Upper lobe of right lung (tissue), 1 donor: ENCODE results near the gene IL18BP. TPM values are rescaled to one million over a fixed set of nuclear protein-coding genes. Genes with fewer than 3 reads are reported as not detected.

Source experiments
- ATAC-seq: fragments of 200-7000 bp; cut with Tn5 transposase; one replicate; pipeline ENCODE4 v1.9.1; 2020; ENCODE audit warnings: mild to moderate bottlenecking, moderate library complexity
- DNase-seq: peaks from one replicate; pipeline ENCODE4 v3.0.0-alpha.2; 2020
- H3K27ac ChIP-seq: fragments of 200-600 bp; one replicate; pipeline ENCODE4 v1.8.0; 2022
- H3K27me3 ChIP-seq: fragments of 200-600 bp; one replicate; pipeline ENCODE4 v1.8.0; 2022; ENCODE audit warnings: mild to moderate bottlenecking
- H3K36me3 ChIP-seq: fragments of 200-600 bp; one replicate; pipeline ENCODE4 v1.8.0; 2022
- H3K4me1 ChIP-seq: fragments of 200-600 bp; one replicate; pipeline ENCODE4 v1.8.0; 2022
- H3K4me3 ChIP-seq: fragments of 200-600 bp; one replicate; pipeline ENCODE4 v1.8.0; 2022; ENCODE audit warnings: mild to moderate bottlenecking
- H3K9me3 ChIP-seq: fragments of 200-600 bp; one replicate; pipeline ENCODE4 v1.8.0; 2022
- intact Hi-C: fragments of 100-400 bp; cut with DNase I; formaldehyde crosslinking; loops from one replicate; pipeline ENCODE4 v1.11.0; 2022
- long read RNA-seq: library from polyadenylated mRNA; unstranded; transcript quantifications from one replicate; pipeline ENCODE4 v2.0.0, GENCODE V29; 2021
- total RNA-seq: library from RNA; stranded (reverse); fragmentation: NEBNext Ultra II Directional; extraction: Animal tissue kit (Norgen Biotek cat#: 25700); gene quantifications from one replicate; pipeline ENCODE4 v1.2.1, GENCODE V29; 2021
- TF ChIP-seq, protein P1 (sequence below): fragments of 200-600 bp; IDR thresholded peaks from one replicate; pipeline ENCODE4 v1.8.0; 2022; ENCODE audit warnings: antibody characterized with exemption
- donor health status: DM: no; HTN: yes; CAD: no; lungs with severe emphysema.

Gene IL18BP
- 21.5 TPM for total RNA-seq
- long read RNA-seq, partial matches to known transcripts: 1 of 10 reads
- long read RNA-seq, other reads (novel, unspliced or antisense): 5 of 10 reads

DNA sequence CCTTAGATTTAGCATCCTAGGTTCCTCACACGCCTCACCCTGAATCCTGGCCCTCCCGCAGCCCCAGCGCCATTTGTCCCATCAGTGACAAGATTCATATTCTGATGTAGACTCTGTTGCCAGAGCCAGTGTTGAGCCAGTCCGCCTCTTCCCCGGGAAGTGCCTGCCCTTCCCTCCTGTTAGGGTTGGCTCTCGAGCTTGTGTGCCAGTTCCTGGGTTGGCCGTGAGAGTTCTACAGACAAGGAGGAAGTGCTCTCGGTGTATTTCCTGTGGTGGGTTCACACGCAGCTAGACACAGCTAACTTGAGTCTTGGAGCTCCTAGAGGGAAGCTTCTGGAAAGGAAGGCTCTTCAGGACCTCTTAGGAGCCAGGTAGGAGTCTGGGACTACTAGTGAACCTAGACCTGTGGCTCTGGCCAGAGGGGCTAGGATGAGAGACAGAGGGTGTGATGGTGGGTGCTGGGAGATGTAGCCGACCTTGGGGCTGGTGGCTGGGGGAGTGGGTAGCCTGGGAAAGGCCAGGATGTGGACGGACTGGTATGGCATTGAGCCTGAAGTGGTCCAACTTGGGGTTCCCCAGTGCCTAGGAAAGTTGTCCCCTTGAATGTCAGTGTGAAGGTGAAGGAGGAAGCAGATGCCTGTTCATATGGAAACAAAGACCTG, at the start of gene IL18BP:
IL18BP (plus strand) TSS at position 261 of the 662 bp plus-strand sequence. CDS start 1,076 bp downstream, outside the sequence.
- H3K9me3 ChIP-seq: no peaks in the 10 kb centered on the region
- H3K36me3 ChIP-seq: peaks cover 29% of the 10 kb centered on the region
- intact Hi-C loops: no loop called here
- H3K27ac ChIP-seq: peak within 1 kb of the TSS; percentile 55
- peaks cover 22% of the 10 kb centered on the region for H3K4me1 ChIP-seq
- TF ChIP-seq, protein P1, sequence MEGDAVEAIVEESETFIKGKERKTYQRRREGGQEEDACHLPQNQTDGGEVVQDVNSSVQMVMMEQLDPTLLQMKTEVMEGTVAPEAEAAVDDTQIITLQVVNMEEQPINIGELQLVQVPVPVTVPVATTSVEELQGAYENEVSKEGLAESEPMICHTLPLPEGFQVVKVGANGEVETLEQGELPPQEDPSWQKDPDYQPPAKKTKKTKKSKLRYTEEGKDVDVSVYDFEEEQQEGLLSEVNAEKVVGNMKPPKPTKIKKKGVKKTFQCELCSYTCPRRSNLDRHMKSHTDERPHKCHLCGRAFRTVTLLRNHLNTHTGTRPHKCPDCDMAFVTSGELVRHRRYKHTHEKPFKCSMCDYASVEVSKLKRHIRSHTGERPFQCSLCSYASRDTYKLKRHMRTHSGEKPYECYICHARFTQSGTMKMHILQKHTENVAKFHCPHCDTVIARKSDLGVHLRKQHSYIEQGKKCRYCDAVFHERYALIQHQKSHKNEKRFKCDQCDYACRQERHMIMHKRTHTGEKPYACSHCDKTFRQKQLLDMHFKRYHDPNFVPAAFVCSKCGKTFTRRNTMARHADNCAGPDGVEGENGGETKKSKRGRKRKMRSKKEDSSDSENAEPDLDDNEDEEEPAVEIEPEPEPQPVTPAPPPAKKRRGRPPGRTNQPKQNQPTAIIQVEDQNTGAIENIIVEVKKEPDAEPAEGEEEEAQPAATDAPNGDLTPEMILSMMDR: no peak
- no peaks in the 10 kb centered on the region for H3K27me3 ChIP-seq
- ATAC-seq (peak; percentile 67), DNase-seq (peak; percentile 63)
- H3K4me3 ChIP-seq: peak within 1 kb of the TSS; percentile 40

DNA sequence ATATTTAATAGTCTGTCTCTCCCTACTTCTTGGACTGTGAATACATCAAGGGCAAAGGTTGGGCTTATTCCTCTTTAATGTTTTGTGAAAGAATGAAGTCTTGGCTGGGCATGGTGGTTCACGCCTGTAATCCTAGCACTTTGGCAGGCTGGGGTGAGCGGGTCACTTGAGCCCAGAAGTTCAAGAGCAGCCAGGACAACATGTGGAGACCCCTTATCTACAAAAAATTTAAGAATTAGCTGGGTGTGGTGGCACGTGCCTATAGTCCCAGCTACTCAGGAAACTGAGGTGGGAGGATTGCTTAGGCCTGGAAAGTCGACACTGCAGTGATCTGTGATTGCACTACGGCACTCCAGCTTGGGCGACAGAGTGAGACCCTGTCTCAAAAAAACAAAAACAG, 49.7 kb upstream of the IL18BP start:
- H3K27ac ChIP-seq: no peak overlapping the region
- H3K27me3 ChIP-seq: no peaks in the 10 kb centered on the region
- no peaks in the 10 kb centered on the region for H3K9me3 ChIP-seq
- H3K4me3 ChIP-seq: no peak overlapping the region
- no peak for DNase-seq
- ATAC-seq: no peak
- H3K4me1 ChIP-seq: peaks cover 9% of the 10 kb centered on the region
- TF ChIP-seq, protein P1: no peak
- intact Hi-C loops: no loop called here
- H3K36me3 ChIP-seq: no peaks in the 10 kb centered on the region

DNA sequence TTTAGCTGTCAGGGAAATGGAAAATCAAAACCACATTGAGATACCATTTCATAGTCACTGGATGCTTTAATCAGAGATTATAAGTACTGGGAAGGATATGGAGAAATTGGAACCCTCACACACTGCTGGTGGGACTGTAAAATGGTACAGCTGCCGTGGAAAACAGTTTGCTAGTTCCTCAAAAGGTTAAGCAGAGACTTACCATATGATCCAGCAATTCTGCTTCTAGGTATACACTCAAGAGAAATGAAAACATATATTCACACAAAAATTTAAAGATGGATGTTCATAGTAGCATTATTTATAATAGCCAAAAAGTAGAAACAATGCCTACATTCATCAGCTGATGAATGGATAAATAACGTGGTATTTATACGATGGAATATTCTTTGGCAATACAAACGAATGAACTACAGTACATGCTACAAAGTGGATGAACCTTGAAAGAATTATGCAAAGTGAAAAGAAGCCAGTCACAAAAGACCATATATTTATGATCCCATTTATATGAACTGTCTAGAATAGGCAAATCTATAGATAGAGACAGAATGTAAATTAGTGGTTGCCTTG, 46.9 kb upstream of the IL18BP start:
- no peak overlapping the region for H3K27ac ChIP-seq
- H3K27me3 ChIP-seq: no peaks in the 10 kb centered on the region
- H3K4me1 ChIP-seq: peaks cover 8% of the 10 kb centered on the region
- ATAC-seq: no peak
- TF ChIP-seq, protein P1: no peak
- H3K4me3 ChIP-seq: no peak overlapping the region
- intact Hi-C loops: no loop called here
- DNase-seq: no peak
- H3K9me3 ChIP-seq: no peaks in the 10 kb centered on the region
- H3K36me3 ChIP-seq: no peaks in the 10 kb centered on the region

DNA sequence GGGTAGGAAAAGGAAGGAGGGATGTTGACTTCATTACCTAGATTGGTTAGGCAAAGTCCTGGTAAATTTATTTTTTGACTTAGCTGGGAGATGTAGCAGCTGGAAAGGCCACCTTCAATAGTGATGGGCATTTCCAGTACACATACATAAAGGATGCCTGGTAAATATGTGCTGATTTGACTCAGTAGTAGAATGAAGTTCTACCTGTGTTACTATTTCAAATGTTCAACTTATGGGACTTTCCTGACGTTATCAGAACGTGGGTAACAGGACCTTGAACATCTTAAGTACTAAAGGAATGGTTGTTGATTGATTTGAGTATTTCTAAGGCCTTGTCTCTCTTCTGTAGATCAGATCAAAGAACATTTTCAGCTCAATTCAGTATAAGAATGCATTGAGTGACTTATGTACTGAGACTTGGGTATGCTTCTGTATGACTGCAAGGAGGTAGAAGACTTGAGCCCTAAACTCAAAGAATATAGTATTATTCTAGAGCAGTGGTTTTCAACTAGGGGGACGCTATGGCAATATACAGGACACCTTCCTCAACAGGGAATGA, 42.7 kb upstream of the IL18BP start:
- no peaks in the 10 kb centered on the region for H3K4me1 ChIP-seq
- intact Hi-C loops: no loop called here
- no peaks in the 10 kb centered on the region for H3K27me3 ChIP-seq
- no peak overlapping the region for H3K27ac ChIP-seq
- peaks cover 6% of the 10 kb centered on the region for H3K36me3 ChIP-seq
- ATAC-seq: no peak
- no peaks in the 10 kb centered on the region for H3K9me3 ChIP-seq
- H3K4me3 ChIP-seq: no peak overlapping the region
- TF ChIP-seq, protein P1: no peak
- DNase-seq: no peak

DNA sequence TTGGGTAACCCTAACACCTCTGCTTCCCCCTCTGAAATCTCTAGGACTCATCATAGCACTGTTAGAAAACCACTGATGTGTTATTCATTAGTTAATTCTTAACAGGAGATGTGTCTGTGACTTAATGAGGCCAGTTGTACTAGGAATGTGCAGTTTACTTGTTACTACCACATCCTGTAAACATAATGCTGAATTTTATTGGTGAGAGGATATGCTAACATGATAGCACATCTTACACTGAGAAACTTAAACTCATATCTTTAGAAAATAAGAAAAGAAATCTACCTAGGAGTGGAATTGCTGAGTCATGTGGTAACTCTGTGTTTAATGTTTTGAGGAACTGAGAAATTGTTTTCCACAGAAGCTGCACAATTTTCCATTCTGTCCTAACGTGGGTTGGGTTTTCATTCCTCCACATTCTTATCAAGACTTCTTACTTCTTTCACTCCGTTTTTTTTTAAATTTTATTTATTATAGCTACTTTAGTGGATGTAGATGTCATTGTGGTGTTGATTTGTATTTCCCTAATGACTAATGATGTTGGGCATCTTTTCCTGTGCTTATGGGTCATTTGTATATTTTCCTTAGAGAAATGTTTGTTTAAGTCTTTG, 36.2 kb upstream of the IL18BP start:
- ATAC-seq: no peak
- Histone ChIP-seq H3K27ac (no peak overlapping the region), H3K27me3 (no peaks in the 10 kb centered on the region), H3K9me3 (no peaks in the 10 kb centered on the region), H3K36me3 (peaks cover 41% of the 10 kb centered on the region), H3K4me1 (peaks cover 4% of the 10 kb centered on the region), H3K4me3 (no peak overlapping the region)
- TF ChIP-seq, protein P1: no peak
- intact Hi-C loops: no loop called here
- DNase-seq: no peak
